ENCODE data around the gene ARHGAP31.
"Not testable (repeated sequence)": the region's sequence is repeated elsewhere in the genome, so short reads cannot be mapped to it uniquely, and the experiment has no call there.

DNA sequence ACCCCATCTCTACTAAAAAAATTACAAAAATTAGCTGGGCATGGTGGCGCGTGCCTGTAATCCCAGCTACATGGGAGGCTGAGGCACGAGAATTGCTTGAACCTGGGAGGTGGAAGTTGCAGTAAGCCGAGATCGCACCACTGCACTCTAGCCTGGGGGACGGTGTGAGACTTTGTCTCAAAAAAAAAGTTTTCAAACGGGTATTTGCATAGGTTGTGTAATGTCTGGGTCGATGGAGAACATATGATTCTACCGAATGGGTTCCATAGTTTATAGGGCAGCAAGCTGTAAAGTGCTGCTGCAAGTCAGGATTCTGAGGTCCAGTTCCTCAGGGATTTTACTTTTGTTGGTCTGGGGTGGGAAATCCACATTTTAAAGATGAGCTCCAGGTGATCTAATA lies 12.2 kb downstream of the ARHGAP31 start:
- TF ChIP-seq, protein P1, sequence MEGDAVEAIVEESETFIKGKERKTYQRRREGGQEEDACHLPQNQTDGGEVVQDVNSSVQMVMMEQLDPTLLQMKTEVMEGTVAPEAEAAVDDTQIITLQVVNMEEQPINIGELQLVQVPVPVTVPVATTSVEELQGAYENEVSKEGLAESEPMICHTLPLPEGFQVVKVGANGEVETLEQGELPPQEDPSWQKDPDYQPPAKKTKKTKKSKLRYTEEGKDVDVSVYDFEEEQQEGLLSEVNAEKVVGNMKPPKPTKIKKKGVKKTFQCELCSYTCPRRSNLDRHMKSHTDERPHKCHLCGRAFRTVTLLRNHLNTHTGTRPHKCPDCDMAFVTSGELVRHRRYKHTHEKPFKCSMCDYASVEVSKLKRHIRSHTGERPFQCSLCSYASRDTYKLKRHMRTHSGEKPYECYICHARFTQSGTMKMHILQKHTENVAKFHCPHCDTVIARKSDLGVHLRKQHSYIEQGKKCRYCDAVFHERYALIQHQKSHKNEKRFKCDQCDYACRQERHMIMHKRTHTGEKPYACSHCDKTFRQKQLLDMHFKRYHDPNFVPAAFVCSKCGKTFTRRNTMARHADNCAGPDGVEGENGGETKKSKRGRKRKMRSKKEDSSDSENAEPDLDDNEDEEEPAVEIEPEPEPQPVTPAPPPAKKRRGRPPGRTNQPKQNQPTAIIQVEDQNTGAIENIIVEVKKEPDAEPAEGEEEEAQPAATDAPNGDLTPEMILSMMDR (conservative IDR thresholded peaks at IDR 0.05 in 1 of 2, IDR thresholded peaks at IDR 0.05 in 1 of 2; ENCODE audit: extremely low read depth in 1 of 2, insufficient read depth in 1 of 2, low read depth in 1 of 2, low read length in 2 of 2): not testable (repeated sequence)
- TF ChIP-seq EZH2 (IDR thresholded peaks at IDR 0.05; ENCODE audit: borderline replicate concordance, low read length): not testable (repeated sequence)

Measured in mammary epithelial cell (primary cell).